SH-SY5Y (cell line): ENCODE results near the gene HPD.

ENCODE experiments used
- GATA2 ChIP-seq: IDR thresholded peaks from 2 replicates; pipeline ENCODE4 v1.6.1; 2011; ENCODE audit warnings: mild to moderate bottlenecking, low read depth, low read length
- GATA3 ChIP-seq: IDR thresholded peaks from 2 replicates; pipeline ENCODE4 v1.6.1; 2011; ENCODE audit warnings: low read depth, mild to moderate bottlenecking, low read length, moderate library complexity

GRCh38 chr12:121791671-121792551 lies 66.7 kb downstream of the HPD start:
- TF ChIP-seq GATA2 (no peak), GATA3 (no peak)
